ENCODE measurements around the gene PRKCG.

The PRKCG gene

DNA sequence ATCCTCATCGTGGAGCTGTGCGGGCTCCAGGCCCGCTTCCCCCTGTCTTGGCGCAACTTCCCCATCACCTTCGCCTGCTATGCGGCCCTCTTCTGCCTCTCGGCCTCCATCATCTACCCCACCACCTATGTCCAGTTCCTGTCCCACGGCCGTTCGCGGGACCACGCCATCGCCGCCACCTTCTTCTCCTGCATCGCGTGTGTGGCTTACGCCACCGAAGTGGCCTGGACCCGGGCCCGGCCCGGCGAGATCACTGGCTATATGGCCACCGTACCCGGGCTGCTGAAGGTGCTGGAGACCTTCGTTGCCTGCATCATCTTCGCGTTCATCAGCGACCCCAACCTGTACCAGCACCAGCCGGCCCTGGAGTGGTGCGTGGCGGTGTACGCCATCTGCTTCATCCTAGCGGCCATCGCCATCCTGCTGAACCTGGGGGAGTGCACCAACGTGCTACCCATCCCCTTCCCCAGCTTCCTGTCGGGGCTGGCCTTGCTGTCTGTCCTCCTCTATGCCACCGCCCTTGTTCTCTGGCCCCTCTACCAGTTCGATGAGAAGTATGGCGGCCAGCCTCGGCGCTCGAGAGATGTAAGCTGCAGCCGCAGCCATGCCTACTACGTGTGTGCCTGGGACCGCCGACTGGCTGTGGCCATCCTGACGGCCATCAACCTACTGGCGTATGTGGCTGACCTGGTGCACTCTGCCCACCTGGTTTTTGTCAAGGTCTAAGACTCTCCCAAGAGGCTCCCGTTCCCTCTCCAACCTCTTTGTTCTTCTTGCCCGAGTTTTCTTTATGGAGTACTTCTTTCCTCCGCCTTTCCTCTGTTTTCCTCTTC is 8.0 kb upstream of the PRKCG start:
- no peak for DNase-seq

DNA sequence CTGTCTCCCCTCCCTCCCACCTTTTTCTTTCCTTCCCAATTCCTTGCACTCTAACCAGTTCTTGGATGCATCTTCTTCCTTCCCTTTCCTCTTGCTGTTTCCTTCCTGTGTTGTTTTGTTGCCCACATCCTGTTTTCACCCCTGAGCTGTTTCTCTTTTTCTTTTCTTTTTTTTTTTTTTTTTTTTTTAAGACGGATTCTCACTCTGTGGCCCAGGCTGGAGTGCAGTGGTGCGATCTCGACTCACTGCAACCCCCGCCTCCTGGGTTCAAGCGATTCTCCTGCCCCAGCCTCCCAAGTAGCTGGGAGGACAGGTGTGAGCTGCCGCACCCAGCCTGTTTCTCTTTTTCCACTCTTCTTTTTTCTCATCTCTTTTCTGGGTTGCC is 7.4 kb upstream of the PRKCG start:
- no peak for DNase-seq

DNA sequence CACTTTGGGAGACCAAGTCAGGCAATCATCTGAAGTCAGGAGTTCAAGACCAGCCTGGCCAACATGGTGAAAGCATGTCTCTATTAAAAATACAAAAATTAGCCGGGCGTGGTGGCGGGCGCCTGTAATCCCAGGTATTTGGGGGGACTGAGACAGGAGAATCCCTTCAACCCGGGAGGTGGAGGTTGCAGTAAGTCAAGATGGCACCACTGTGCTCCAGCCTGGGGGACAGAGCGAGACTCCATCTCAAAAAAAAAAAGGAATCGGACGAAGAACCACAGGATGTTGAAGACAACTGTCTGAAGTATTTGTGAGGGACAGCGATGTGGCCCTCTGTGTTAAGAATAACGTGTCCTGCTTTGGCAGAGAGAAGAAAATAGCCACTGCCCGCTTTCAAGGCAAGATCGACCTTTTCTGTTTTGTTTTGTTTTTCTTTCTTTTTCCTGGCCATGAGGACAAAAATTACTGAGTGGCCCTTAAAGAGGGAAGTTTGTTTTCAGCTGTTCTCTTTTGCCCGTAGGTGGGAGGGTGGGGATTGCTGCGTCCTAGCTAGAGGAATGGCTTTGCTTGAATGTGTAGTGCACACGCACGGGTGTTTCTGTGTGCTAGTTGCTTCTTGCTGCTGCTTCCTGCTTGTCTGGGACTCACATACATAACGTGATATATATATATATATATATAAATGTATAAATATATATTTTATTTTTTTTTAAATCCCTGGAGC is 6.2 kb upstream of the PRKCG start:
- no peak for DNase-seq

DNA sequence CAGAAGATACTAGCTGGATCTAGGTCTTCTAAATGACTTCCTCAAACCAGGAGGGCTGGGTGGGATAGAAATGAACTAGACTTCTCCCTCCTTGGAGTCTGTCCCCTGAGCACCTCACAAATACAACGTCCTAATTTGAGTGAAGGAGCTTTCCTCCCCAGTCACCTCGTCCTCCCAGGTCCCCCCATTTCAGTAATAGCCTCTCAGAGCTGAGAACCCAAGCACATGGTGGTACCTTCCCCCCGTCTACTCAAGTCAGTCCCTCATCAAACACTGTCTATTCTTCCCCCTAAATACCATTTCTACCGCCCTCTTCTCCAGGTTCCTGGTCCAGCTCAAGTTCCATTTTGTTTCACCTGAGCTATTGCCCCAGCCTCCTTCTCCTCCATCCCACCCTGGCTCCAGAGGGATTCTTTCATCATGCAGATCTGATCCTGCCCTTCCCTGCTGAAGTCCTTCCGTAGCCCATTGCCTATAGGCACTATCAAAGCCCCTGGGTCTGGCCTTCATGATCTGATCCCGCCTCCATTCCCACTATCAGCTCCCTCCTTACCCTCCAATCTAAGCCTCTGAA is 5.3 kb upstream of the PRKCG start:
- DNase-seq = no peak

DNA sequence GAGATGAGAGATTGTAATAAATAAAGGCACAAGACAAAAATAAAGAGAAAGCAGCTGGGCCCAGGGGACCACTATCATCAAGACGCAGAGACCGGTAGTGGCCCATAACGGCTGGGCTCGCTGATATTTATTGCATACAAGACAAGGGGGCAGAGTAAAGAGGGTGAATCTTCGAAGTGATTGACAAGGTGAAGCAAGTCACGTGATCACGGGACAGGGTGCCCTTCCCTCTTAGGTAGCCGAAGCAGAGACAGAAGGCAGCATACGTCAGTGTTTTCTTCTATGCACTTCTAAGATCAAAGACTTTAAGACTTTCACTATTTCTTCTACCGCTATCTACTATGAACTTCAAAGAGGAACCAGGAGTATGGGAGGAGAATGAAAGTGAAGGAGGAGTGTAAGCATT is 4.6 kb upstream of the PRKCG start:
- DNase-seq = no peak

DNA sequence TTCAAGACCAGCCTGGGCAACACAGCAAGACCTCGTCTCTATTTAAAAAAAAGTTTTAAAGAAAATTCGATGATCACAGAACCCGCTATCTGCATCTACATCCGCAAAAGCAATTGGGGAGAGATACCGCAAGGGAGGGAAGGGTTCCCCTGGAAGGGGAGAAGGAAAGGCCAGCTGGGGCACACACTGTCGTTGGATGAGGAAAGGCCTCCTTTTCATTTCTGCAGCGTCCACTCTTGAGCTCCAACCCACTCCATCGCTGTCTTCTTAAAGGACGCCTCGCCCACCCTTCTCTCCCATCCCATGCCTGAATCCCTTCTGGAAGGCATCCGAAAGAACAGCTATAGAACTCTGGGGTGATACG is 3.2 kb upstream of the PRKCG start:
- no peak for DNase-seq

DNA sequence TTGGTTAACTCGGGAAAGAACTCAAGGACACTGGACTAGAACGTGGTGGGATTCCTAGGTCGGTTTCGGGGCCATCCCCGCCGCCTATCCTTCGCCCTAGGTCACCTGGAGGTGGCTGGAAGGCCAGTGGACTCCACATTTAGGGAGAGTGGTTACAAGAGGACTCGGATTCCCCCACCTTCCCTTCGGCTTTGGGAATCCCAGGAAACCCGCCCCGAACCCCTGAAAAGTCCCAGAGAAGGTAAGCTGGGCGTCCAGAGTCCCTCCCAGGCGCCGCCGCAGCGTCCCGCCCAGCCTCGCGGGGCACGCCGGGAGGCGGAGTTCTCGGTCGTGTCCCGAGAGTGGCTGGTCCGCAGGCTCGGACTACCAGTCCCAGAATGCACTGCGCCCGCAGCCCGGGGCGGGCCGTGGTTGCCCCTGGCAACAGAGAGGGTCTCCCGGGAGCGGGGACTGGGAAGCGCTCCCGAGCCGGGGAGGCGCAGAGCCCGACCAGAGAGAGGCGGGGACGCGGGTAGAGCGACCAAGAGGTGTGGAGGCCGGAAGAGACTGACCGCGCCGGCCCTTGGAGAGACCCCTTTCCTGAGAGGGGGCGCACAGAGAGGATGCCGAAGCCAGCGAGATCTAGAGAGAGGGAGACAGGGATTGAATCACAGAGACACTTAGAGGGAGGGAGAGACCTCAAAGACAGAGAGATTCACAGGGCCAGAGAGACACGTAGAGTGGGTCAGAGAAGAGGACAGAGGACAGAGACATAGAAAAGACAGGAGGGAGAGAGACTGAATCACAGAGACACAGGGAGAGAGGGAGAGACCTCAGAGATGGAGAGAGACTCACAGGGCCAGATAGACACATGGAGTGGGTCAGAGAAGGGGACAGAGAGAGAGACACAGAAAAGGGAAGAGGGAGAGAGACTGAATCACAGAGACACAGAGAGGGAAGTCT is 2.6 kb upstream of the PRKCG start:
- peak; percentile 85 for DNase-seq

DNA sequence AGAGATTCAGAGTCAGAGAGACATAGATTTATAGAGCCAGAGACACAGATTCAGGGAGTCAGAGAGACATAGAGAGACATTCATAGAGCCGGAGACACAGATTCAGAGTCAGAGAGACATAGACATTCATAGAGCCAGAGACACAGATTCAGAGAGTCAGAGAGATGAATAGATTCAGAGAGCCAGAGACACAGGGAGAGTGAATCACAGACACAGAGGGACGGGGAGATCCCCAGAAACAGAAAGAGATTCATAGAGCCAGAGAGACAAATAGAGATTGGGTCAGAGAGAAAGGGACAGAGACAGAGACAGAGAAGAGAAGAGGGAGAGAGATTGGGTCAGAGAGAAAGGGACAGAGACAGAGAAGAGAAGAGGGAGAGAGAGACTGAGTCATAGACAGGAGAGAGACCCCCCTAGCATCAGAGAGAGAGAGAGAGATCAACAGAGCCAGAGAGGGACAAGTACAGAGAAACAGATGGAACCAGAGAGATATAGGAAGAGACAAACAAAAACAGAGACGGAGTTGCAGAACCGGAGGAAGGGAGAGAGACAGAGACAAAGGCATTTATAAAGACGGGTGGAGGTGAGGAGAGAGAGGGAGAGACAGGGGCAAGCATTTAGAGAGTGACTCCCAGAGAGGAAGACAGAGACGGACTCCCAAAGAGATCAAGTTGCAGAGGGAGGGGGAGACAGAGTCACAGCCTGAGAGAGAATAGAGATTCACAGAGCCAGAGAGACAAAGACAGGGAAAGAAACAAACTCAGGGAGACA is 1.1 kb upstream of the PRKCG start:
- no peak for DNase-seq

DNA sequence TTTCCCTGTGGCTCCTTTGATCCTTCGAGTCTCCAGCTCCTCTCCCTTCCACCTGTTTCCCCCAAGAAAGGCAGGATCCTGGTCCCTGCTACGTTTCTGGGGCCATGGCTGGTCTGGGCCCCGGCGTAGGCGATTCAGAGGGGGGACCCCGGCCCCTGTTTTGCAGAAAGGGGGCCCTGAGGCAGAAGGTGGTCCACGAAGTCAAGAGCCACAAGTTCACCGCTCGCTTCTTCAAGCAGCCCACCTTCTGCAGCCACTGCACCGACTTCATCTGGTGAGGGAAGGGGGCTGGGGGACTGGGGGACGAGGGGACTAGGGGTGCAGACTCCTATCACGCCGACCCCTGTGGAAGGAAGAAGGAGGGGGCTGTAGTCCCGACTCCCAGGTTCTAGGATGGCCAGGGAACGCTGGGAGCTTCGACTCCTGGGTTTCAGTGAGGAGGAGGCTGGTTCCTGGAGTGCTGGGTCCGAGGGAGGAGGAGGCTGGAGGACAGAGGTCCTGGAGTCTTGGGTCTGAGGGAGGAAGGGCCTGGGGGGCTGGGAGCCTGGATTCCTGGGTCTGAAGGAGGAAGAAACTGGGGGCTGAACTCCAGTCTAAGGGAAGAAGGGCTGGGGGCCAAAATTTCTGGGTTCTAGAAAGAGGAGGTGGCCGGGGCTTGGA is 524 bp downstream of the PRKCG start:
- no peak for DNase-seq

DNA sequence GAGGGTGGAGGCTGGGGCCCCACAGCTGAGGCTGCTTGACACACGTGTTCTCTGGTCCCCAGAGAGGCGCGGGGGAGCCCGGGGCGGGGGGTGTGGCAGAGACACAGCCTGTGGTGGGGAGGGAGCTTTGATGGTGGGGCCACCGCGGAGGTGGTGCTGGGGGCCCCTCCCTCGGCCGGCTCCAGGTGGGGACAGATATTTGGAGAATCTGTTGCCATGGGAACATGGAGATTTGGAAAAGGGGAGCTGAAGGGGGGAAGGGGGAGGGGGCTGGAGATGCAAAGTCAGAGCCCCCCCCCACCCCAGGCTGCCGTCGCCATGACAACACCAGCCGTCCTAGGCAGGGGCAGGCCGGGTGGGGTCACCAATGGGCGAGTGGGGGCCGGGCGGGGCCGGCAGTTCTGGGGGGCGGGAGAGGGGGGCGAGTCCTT is 1.2 kb downstream of the PRKCG start:
- DNase-seq = no peak

DNA sequence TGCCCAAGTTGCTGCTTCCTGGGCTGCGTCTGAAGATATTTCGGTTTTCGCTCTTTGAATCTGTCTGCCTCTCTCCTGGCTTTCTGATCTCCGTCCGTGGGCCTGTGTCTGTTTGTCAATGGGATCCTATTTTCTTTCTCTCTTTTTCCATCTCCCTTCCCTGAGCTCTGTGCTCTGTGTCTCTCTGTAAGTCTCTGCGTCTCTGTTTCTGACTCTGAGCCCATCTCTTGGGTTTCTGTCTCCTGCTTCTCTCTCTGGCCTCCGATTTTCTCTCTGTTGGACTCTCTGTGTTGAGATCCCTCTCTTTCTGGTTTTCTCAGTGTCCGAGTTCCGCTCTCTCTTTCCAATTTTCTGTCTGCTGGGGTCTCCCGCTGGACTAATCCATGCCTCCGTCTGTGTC is 1.7 kb downstream of the PRKCG start:
- no peak for DNase-seq

DNA sequence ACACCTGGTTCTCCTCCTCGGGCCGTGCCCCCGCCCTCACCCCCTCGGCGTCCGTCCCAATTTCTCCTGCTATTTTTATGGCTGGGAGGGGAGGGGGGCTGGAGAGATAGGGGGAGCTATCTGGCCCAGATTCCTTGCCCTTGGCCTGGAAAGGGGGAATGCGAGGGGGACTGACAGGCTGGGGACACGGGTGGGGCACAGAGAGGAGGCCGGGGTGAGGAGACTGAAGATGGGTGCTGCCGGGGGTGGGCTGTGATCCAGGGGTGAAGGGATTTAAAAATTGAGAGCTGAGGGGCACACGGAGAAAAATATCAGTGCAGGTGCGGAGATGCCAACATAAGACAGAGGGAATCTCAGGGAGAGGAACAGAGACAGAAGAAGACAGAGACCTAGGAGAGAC is 2.3 kb downstream of the PRKCG start:
- no peak for DNase-seq

DNA sequence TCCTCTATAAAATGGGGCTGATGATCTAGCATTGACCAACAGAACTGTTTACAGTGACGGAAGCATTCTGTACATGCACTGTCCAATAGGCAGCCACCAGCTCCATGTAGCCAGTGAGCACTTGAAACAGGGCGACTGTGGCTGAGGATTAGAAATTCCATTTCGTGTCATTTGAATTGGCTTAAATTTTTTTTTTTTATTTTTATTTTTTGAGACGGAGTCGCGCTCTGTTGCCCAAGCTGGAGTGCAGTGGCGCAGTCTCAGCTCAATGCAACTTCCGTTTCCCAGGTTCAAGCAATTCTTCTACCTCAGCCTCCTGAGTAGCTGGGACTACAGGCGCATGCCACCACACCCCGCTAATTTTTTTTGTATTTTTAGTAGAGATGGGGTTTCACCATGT is 3.0 kb downstream of the PRKCG start:
- DNase-seq = no peak

DNA sequence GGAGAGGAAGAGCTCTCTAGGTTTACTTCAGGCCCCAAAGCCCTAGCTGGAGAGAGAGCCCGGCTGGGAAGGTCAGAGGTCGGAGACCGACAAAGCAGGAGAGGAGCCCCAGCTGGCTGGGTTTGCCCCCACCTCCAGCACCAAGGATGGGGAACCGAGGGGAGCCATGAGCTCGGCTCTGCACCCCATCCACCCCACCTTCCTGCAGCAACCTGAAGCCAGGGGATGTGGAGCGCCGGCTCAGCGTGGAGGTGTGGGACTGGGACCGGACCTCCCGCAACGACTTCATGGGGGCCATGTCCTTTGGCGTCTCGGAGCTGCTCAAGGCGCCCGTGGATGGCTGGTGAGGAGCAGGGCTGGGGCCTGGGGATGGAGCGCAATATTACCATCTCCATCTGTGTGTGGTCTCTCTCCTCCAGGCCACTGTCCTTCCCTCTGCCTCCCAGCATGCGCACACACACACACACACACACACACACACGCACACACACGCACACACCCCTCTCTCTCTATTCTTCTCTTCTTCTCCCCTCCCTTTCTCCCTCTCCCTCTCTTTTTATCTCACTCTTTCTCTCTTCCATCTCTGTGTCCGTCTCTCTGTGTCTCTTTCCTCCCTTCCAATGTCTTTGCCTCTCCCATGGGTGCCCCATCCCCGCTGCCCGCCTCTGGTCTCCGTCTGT is 10.4 kb downstream of the PRKCG start:
- DNase-seq = no peak

DNA sequence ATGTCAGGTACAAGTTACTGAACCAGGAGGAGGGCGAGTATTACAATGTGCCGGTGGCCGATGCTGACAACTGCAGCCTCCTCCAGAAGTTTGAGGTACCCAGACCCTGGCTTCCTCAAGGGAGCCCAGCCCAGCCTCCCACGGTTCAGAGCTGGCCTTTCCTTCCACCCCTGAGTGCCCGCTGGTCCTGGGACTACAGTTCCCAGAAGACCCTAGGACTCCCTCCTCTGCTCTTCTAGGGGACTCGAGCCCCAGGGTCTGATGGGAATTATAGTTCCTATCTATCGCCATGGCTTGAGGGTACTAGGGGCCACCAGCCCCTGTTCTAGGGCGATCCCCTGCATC is 11.0 kb downstream of the PRKCG start:
- no peak for DNase-seq

DNA sequence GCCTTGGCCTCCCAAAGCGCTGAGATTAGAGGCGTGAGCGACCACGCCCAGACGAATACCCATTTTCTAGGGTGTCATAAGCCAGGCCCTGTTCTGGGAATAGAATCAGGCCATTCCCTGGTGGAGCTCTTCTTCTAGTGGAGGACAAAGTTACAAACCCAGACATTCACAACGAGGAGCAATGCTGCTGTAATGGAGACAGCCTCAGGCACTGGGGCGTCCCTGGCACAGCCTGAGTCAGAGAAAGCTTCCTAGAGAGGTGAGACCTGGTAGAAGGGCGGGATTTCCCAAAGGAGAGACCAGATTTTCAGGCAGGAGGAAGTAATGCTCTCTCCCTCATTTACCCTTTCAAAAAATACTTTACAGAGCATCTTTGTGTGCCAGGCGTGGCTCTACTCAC is 12.7 kb downstream of the PRKCG start:
- DNase-seq = no peak

DNA sequence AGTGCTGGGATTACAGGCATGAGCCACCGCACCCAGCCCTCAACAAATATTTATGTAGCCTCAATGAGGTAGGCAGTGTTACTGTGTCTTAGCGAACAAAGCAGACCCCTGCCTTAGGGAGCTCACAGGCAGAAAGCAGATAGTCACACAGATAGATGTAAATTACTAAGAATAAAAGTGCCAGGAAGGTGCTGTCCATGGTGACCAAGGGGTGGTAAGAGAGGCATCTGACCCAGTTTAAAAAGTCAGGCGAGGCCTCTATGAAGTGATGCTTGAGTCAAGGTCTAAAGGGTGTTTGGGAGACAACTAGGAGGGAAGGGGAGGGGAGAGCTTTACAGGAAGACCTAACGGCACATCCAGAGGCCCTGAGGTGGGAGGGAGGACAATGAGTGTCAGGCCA is 14.7 kb downstream of the PRKCG start:
- DNase-seq = no peak

DNA sequence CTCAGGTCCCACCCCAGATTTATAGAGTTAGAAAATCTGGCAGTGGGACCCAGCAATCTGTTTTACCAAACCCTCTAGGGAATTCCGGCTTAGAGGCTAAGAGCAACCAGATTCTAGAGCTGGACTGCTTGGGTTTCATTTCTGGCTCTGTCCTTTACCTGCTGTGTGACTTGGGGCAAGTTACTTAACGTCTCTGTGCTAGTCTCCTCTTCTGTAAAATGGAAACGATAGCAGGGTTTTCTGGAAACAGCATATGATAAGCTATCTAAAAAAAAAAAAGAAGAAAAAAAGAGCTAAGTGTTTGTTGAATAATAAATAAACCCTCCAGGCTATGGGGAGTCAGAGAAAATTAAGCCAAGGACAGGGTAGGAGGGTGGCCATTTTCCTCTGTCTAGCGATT is 15.5 kb downstream of the PRKCG start:
- DNase-seq = no peak

DNA sequence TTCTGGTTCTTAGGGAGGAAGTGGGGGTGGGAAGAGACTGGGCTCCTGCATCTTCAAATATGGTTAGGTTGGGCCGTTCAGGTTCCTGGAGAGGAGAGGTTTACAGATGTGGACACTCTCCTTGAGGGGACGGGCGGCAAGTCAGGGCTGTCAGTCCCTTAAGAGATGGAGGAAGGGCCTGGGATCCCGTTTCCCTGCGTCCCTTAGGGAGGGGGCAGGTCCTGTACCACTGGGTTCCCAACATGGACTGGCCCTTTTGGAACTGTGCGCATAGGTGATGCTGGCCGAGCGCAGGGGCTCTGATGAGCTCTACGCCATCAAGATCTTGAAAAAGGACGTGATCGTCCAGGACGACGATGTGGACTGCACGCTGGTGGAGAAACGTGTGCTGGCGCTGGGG is 16.2 kb downstream of the PRKCG start:
- no peak for DNase-seq

DNA sequence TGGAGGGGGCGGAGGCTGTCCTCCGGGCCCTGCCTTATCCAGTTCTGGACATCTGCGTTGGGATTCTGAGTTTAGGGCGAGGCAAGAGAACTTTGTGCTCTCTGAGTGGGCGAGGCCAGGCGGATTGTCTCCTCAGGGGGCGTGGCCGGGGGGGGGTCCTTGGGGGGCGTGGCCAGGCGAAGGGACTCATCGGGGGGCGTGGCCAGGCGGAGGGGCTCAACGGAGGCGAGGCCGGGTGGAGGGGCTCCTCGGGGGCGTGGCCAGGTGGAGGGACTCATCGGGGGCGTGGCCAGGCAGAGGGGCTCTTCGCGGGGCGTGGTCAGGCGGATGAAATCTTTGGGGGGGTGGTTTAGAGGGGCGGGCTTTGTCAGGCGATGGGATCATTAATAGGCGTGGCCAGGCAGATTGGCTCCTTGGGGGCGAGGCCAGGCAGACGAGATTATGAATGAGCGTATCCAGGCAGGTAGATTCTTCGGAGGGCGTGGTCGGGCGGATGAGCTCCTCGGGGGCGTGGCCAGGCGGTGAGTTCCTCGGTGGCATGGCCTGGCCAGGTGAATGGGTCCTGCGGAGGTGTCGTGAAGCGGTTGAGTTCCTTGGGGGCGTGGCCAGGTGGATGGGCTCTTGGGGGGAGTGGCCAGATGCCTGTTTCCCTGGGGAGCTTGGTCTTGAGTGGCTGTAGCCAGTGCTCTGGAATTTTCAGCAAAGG is 16.8 kb downstream of the PRKCG start:
- DNase-seq = no peak

Data from NCI-H2029 (cell line).